BJ (cell line): Measurements from ENCODE around the gene HOXB4. TPM values are rescaled to one million over a fixed set of nuclear protein-coding genes. Genes with fewer than 3 reads are reported as not detected.
A peak's percentile ranks its signal among the peaks of the same experiment; 100 is the strongest.

Source experiments
- CTCF ChIA-PET: fragments of 350-600 bp; formaldehyde crosslinking; extraction: SDS; loops from one replicate; lab custom pipeline; 2021; ENCODE audit warnings: antibody characterized with exemption, inconsistent platforms; lab: Yijun Ruan, JAX
- POLR2A ChIA-PET: fragments of 300-600 bp; sonication (Branson Sonifier 250); formaldehyde crosslinking; extraction: SDS; loops from one replicate; lab custom pipeline; 2021; ENCODE audit warnings: antibody characterized with exemption; lab: Charles Lee
- DNase-seq: peaks from one replicate; pipeline ENCODE4 v3.0.0-alpha.2; 2011; ENCODE audit warnings: low read depth
- H3K27me3 ChIP-seq: 2 replicates; pipeline ENCODE4 v1.6.0; 2011; ENCODE audit warnings: low read length; ENCODE audit not compliant: control insufficient read depth, insufficient read depth
- H3K36me3 ChIP-seq: 2 replicates; pipeline ENCODE4 v1.5.1; 2011; ENCODE audit warnings: low read length; ENCODE audit not compliant: control insufficient read depth, insufficient read depth
- H3K4me3 ChIP-seq: 2 replicates; pipeline ENCODE4 v1.5.1; 2011; ENCODE audit warnings: low read depth, mild to moderate bottlenecking, control low read depth, low read length
- CTCF ChIP-seq: IDR thresholded peaks from 2 replicates; pipeline ENCODE4 v1.5.1; 2011; ENCODE audit warnings: low read depth, mild to moderate bottlenecking, control low read depth, inconsistent platforms, low read length, moderate library complexity; ENCODE audit not compliant: insufficient read depth
- polyA plus RNA-seq: library from polyadenylated mRNA; depleted of rRNA; stranded (reverse); fragments of >200 nt; gene quantifications from 2 replicates; pipeline ENCODE4 v1.2.3, GENCODE V29; 2011

The HOXB4 gene
- polyA plus RNA-seq, 1 experiment, result not detected

DNA sequence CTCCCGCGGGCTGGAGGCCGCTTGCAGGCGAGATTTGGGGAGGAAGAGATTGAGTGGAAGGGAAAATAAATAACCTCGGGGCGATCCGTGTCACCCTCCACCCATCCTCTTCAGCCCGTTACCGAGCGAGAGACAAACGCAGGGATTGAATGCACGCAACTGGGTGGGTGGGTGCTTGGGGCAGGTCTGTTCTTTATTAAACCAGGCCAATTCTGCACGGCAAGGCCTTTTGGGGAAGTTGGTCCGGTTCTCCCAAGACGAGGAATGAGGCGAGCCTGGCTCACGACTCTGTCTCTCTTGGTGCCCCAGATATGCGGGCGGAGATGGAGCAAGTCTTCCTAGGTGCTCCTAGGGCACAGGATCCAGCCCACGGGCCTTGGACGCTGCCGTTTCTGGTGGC, 33.1 kb upstream of the HOXB4 start:
- Histone ChIP-seq H3K36me3 (no peaks in the 10 kb centered on the region), H3K4me3 (no peak overlapping the region), H3K27me3 (peaks cover 84% of the 10 kb centered on the region)
- no peak for DNase-seq
- ChIA-PET CTCF (no interaction called here), POLR2A (no interaction called here)
- TF ChIP-seq CTCF, result no peak

DNA sequence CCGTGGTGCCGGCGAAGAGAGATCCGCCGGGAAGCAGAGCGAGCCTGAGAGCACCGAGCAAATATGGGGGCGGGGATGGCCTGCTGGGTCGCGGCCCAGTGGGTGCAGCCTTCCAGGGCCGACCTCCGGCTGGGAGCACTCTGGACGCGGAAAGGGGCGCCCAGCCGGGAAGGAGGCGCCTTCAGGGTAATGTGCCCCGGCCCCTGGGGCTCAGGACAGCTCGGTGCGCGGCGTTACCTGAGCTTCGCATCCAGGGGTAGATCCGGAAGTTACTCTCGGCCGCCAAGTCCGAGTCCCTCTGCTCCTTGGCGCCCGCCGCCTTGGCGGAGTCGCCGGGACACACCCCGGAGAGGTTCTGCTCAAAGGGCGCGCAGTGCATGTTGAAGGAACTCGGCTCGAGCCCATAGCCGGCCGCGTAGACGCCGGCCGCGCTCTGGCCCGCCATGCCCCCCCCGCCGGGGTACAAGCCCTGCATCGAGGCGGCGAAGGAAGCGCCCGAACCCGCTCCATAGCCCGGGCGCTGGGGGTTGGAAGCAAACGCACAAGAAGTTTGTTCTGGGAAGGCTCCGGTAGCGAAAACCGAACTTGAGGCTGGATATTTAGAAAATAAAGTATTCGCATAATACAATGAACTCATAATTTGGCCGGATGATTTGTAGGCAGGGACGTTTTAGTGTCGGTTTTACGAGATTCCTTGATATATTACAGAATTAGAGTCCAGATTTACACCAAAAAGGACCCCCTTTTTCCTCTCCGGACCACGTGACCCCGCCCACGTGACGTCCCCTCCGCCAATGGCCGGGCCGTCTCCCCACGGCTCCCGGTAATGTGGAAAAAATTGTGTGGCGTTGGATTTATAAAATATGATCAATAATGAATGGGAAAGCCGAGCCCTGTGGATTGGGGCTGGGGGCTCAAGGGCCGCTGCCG, 32.4 kb upstream of the HOXB4 start, which contains the start of gene HOXB7:
Gene HOXB7, minus strand, starts transcription at position 736 of the 930 bp plus-strand sequence. Its CDS starts 99 bp downstream, at position 637.
- Histone ChIP-seq H3K36me3 (no peaks in the 10 kb centered on the region), H3K4me3 (peak within 1 kb of the TSS; percentile 6), H3K27me3 (peaks cover 84% of the 10 kb centered on the region)
- POLR2A ChIA-PET, result no interaction called here
- CTCF ChIA-PET, result interaction anchor here (0.9 to 4.7 kb wide), 3 partner anchors 8 to 275 kb away, joined by 3 to 27 read pairs (median 4); no protein-coding TSS in a partner anchor
- DNase-seq, result no peak
- TF ChIP-seq CTCF, result no peak

- no peak for TF ChIP-seq CTCF
- no peak for DNase-seq
- H3K36me3 ChIP-seq, result no peaks in the 10 kb centered on the region
- ChIA-PET CTCF (interaction anchor here (0.6 to 4.7 kb wide), 5 partner anchors 8 to 695 kb away, joined by 3 to 27 read pairs (median 3); no protein-coding TSS in a partner anchor), POLR2A (no interaction called here)
- H3K27me3 ChIP-seq, result peaks cover 85% of the 10 kb centered on the region
- H3K4me3 ChIP-seq, result no peak overlapping the region
Measured at GRCh38 chr17:48609759-48610281, 31.7 kb upstream of the HOXB4 start.

GRCh38 chr17:48609033-48609432, 30.9 kb upstream of the HOXB4 start:
- POLR2A ChIA-PET, result no interaction called here
- TF ChIP-seq CTCF, result no peak
- peaks cover 86% of the 10 kb centered on the region for H3K27me3 ChIP-seq
- no peak for DNase-seq
- H3K36me3 ChIP-seq, result no peaks in the 10 kb centered on the region
- CTCF ChIA-PET, result interaction anchor here (0.6 to 4.7 kb wide), 4 partner anchors 8 to 694 kb away, joined by 3 to 27 read pairs (median 4); partner anchors contain the start of gene HOXB5
- no peak overlapping the region for H3K4me3 ChIP-seq

DNA sequence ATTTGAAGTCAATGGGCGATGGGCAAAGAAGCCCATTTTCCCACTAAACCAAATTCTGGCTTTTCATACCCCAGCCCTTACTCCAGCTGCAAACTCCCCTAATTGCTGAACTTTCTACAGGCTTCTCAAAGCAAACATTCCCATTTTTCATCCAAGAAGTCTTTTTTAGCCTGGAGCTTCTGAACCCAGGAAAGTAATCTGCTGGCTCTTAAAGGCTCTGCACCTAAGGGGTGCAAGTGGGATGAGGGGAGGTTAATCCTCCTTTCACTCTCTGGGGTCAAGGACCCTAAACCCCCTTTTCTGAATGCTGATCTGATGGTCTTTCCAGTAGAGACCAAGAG, 30.3 kb upstream of the HOXB4 start:
- CTCF ChIA-PET, result interaction anchor here (1.3 to 4.7 kb wide), 2 partner anchors 10 to 15 kb away, joined by 5 to 27 read pairs; partner anchors contain the start of gene HOXB5
- POLR2A ChIA-PET, result no interaction called here
- H3K27me3 ChIP-seq, result peaks cover 87% of the 10 kb centered on the region

More for the DNA sequence above, 30.3 kb upstream of the HOXB4 start:
- no peaks in the 10 kb centered on the region for H3K36me3 ChIP-seq
- H3K4me3 ChIP-seq, result no peak overlapping the region
- DNase-seq, result no peak
- TF ChIP-seq CTCF, result no peak
